ENCODE measurements around the gene ELL.

DNA sequence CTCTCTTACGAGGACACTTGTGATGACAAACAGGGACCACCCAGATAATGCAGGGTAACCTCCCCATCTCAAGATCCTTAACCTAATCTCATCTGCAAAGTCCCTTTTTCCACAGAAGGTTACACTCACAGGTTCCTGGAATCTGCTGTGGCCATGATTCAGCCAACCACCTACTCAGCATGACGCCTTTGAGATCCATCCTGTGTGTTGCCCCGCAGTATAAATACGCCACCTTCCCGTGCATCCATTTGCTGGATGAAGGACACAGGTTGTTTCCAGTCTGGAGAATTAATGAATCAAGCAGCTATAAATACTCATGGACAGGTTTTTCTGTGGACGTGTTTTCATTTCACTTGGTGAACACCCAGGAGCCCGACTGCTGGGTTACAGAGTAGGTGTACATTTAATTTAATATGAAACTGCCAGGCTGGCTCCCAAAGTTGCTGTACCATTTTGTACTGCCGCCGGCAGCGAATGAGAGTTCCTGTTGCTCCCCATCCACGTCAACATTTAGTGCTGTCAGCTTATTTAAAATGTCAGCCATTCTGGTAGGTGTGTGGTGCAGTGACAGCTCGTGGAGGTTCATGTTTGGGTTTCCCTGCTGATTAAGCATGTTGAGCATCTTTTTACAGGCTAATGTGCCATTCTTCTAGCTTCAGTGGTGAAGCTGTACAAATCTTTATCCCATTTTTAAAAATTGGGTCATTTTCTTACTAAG, 40.2 kb downstream of the ELL start:
- no peak for TF ChIP-seq POLR2A (IDR thresholded peaks at IDR 0.05)
- TF ChIP-seq, protein P1, sequence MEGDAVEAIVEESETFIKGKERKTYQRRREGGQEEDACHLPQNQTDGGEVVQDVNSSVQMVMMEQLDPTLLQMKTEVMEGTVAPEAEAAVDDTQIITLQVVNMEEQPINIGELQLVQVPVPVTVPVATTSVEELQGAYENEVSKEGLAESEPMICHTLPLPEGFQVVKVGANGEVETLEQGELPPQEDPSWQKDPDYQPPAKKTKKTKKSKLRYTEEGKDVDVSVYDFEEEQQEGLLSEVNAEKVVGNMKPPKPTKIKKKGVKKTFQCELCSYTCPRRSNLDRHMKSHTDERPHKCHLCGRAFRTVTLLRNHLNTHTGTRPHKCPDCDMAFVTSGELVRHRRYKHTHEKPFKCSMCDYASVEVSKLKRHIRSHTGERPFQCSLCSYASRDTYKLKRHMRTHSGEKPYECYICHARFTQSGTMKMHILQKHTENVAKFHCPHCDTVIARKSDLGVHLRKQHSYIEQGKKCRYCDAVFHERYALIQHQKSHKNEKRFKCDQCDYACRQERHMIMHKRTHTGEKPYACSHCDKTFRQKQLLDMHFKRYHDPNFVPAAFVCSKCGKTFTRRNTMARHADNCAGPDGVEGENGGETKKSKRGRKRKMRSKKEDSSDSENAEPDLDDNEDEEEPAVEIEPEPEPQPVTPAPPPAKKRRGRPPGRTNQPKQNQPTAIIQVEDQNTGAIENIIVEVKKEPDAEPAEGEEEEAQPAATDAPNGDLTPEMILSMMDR (IDR thresholded peaks at IDR 0.05) = no peak
